Left renal cortex interstitium (tissue), 4 donors: ENCODE results near the gene LRRC61. TPM values are rescaled to one million over a fixed set of nuclear protein-coding genes. Genes with fewer than 3 reads are reported as not detected.

Source experiments
- DNase-seq, 4 donors: peaks; one replicate each; pipeline ENCODE4 v3.0.0-alpha.2; 2013; ENCODE audit warnings: low read depth in 4 of 4, low spot score in 2 of 4, missing footprints in 1 of 4
- polyA plus RNA-seq, 4 donors: library from polyadenylated mRNA; unstranded; fragments of 120-200 nt; gene quantifications; one replicate each; pipeline ENCODE4 v1.2.1, GENCODE V29; 2013; ENCODE audit not compliant: insufficient read length in 4 of 4

Gene LRRC61
- polyA plus RNA-seq, 4 donors, result 20.8 to 35.5 (median 29.0) TPM

GRCh38 chr7:150329331-150330120 is 6.4 kb downstream of the LRRC61 start:
- DNase-seq, result no peak

DNA sequence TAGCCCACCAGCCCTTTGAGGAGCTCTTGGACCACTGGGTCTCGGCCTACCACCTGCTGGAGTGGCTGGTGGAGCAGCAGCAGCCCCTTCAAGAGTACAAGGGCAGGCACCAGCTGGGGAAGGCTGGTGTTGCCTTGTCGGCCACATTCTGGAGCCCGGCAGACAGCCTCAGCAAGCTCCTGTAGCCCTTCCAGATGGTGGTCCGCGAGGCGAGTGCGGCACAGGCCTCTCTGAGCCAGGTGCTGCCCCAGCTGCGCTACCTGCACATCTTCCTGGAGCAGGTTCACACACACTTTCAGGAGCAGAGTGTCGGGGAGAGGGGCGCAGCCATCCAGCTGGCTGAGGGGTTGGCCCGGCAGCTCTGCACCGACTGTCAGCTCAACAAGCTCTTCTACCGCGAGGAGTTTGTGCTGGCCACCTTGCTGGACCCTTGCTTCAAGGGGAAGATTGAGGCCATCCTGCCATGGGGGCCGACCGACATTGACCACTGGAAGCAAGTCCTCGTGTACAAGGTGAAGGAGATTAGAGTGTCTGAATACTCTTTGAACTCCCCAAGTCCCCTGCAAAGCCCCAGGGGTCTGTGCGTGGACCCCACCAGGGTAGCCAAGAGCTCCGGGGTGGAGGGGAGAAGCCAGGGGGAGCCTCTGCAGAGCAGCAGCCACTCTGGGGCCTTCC is 7.2 kb downstream of the LRRC61 start:
- no peak for DNase-seq

DNA sequence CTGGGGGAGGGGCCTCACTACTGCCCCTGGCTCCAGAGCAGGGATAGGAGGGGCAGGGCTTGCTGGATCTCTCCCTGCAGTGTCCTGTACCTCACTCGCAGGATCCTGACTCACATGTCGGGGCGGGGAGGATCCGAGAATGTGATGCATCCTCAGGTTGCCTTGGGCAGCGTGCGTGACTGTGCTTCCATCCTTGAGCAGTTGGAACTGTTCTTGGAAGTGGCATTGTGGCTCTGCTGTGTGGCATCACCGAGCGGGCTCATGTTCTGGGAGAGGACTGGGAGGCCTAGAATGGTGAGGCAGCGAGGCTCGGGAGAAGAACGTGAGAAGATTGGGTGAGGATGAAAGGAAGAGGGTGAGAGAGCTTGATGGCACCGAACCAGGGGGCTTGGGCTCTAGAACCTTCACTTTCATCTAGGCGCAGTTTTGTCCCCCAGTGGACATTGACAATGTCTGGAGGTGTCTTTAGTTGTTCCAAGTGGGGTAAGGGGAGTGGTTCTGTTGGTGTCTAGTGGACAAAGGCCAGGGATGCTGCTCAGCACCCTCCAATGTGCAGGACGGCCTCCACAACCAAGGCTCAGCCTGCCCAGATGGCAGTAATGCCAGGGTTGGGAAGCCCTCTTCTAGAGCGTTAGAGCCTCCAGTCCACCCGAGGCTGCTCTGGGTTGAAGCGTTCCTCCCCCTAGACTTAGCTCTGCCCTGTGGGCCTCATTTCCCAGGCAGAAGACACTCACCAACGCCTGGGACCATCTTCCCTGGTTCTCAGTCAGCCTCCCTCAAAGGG is 9.9 kb downstream of the LRRC61 start:
- DNase-seq, result no peak

GRCh38 chr7:150333659-150334058 is 10.5 kb downstream of the LRRC61 start:
- DNase-seq, result no peak

DNA sequence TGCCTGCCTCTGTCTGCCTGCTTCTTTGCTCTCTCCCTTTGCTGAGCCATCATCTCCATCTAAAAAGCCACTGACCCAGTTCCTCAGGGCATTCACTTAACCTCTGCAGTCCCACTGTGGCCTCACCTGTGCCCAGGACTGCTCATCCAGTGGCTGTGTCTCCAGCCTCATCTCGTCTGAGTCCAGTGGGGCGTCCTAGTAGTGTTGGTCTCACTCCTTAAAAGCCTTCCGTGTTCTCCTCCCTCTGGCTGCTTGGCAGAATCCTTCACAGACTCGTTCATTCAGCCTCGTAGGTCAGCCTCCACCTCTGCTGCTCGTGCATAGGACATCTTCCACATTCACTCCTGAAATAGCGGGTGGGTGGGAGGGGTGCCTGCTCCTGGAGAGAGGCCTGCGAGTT is 11.0 kb downstream of the LRRC61 start:
- DNase-seq, result no peak

- DNase-seq, result no peak
Measured at GRCh38 chr7:150335108-150335773, 12.1 kb downstream of the LRRC61 start.

- DNase-seq, result no peak
Measured at GRCh38 chr7:150335774-150336112, 12.6 kb downstream of the LRRC61 start.

DNA sequence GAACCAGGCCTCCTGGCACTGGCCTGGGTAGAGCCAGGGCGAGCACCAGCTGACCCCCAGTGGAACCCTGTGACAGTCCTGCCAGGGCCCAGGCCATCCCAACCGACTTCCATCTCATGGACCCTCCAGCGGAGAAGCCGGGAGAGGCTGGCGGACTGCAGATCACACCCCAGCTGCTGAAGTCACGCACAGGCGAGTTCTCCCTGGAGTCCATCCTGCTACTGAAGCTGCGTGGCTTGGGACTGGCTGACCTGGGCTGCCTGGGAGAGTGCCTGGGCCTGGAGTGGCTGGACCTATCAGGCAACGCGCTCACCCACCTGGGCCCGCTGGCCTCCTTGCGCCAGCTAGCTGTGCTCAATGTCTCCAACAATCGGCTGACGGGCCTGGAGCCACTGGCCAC is 13.6 kb downstream of the LRRC61 start:
- no peak for DNase-seq

DNA sequence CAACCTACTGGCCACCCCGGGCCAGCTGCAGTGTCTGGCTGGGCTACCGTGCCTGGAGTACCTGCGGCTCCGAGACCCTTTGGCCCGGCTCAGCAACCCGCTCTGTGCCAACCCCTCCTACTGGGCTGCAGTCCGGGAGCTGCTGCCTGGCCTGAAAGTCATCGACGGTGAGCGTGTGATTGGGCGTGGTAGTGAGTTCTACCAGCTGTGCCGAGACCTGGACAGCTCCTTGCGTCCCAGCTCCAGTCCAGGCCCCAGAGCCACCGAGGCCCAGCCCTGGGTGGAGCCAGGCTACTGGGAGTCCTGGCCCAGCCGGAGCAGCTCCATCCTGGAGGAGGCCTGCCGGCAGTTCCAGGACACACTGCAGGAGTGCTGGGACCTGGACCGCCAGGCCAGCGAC is 14.0 kb downstream of the LRRC61 start:
- DNase-seq, result no peak

- DNase-seq, result no peak
Measured at GRCh38 chr7:150337659-150338081, 14.5 kb downstream of the LRRC61 start.

DNA sequence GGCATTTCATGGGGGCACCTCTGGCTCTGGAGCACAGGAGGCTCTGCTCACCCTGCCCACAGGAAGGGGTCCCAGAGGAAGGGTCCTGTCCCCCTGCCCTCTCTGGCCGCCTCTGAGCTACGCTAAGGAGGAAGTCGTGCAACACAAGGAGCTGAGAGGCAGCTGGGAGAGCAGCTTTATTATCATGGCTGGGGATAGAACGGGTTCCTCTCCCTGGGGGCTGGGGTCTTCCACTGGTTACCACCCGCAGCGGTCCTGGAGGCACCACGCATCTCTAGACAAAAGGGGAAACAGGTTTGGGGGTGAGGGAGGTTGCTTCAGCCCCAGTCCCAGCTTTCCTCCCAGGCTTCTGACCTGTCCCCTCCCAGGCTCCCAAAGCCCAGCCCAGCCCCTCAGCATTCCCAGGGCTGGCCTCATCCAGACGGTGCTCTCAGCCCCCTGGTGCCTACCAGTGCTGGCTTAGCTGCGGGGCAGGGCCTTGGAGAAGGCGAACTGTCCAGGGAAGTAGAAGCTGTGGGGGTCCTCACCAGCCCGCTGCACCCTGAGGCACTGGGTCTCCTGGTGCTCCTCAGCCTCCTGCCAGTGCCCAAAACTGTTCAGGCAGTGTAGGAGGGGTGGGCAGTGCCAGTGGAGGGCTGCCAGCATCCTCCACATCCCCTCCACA is 15.1 kb downstream of the LRRC61 start:
- DNase-seq, result no peak

DNA sequence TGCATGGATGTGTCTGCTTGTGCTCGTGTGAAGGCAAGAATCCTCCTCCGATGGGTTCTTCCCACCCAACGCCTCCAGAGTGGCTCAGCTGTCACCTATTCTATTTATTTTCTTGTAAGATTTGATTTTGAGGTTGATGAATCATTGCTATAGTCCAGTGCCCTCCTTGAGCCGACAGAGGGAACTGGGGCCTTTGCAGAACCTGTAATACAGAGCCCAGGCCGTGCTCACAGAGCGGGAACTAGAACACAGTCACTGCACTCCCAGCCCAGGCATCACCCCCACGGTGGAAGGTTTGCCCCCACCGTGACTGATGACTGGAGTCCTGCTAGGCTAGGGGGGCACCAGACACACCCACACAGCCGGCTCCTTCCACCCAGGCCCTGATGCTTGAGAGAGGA is 16.3 kb downstream of the LRRC61 start:
- DNase-seq, result no peak

DNA sequence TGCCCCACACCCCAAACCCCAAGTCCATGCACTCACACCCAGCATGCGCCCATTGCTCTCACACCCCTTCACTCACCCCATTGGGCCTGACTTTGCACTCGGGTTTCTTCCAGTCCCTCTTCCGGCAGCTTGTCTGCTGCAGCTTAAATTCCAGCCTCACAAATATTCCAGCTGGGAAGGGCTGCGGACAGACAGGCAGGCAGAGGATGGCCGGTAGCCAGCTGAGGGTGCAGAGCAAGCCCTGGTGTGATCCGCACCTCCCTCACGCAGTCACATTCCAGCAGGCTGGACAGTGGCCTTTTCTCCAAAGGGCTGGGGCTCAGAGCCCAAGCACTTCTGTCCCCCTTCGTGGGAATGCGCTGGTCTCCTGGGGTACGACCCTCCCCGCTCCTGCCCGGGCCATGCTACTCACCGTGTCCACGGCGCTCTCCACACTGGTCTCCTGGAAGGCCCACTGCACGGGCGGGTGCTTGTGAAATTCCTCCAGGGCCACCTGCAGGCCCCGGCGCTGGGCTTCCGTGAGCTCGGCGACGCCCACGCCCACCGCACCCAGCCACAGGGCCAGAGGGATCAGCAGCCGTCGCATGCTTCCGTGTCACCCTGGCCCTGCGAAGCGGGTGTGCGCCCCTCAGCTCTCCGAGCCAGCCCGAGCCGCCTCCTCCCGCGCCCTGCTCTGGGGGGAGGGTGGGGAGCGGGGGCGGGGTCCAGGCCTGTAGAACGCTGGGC is 17.0 kb downstream of the LRRC61 start:
- DNase-seq, result no peak

GRCh38 chr7:150340875-150341262 is 17.7 kb downstream of the LRRC61 start:
- DNase-seq, result no peak

- no peak for DNase-seq
Measured at GRCh38 chr7:150341263-150342120, 18.3 kb downstream of the LRRC61 start, which contains the start of gene RARRES2. RARRES2 (minus strand) TSS chr7:150341629; CDS start chr7:150340609, 1,020 bp downstream.

DNA sequence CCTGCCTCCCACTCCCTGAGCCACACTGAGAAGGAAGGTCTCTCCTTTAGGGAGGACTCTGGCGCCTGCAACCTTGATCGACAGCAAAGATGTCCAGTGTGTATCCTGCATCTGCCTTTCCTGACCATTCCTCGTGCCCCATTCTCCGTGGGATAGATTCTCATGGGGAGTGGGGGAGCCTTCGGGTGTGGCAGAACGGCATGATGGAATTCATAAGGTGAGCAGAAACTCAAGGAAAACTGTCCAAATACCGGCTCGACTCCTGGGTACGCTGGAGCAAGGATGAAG is 18.9 kb downstream of the LRRC61 start:
- no peak for DNase-seq

GRCh38 chr7:150343225-150343624 is 20.1 kb downstream of the LRRC61 start:
- DNase-seq, result no peak

DNA sequence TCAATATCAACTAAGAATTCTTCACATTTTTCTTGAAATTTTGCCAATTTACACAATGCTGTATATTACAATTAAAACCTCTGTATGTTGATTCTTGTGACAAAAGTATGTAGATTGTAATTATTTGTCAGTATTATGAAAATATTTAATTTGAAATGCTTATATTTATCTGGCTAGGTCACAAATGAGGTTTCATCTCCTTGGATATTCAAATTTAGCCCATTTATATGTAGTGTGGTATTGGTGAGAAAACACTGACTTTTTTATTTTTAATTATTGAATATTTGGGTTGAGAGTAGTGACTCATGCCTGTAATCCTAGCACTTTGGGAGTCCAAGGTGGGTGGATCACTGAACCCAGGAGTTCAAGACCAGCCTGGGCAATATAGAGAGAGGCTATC is 21.1 kb downstream of the LRRC61 start:
- DNase-seq, result no peak

DNA sequence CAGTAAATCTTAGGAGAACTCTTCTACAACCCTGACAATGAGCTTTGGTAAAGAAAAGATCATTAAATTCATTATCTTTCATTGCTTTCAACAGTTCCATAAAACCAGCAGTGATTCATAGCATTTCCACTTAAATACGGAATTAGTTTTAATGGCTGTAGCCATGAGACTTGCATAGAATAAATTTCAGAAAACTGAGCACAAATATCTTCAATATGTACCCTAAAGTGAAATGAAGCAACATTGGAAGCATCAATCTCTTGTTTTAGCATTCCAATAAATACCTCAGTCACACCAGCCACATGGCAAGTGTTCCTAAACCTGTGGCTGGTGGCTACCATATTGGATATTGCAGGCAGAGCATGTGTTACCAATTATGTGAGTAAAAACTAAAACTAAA is 21.9 kb downstream of the LRRC61 start:
- DNase-seq, result no peak
